Activated CD4-positive, alpha-beta T cell treated with anti-CD3 and anti-CD28 coated beads for 36 hours (primary cell): ENCODE results near the gene WDR35. TPM values are rescaled to one million over a fixed set of nuclear protein-coding genes. Genes with fewer than 3 reads are reported as not detected.
A peak's percentile ranks its signal among the peaks of the same experiment; 100 is the strongest.

Source experiments
- ATAC-seq: fragments of 200-7000 bp; cut with Tn5 transposase; one replicate; pipeline ENCODE4 v1.10.0; 2021; ENCODE audit warnings: mild to moderate bottlenecking, moderate library complexity
- CTCF ChIA-PET: fragments of 350-600 bp; sonication (Branson Sonifier 250); formaldehyde crosslinking; loops from one replicate; lab custom pipeline; 2021; ENCODE audit warnings: antibody characterized with exemption; lab: Charles Lee
- POLR2A ChIA-PET: fragments of 350-600 bp; sonication (Branson Sonifier 250); formaldehyde crosslinking; loops from one replicate; lab custom pipeline; 2021; ENCODE audit warnings: antibody characterized with exemption, inconsistent platforms; lab: Charles Lee
- DNase-seq: peaks from one replicate; pipeline ENCODE4 v3.0.0-alpha.2; 2020
- H3K27ac Mint-ChIP-seq: one replicate; pipeline ENCODE4 v1.8.0; 2021; ENCODE audit warnings: mixed read lengths
- H3K27me3 Mint-ChIP-seq: one replicate; pipeline ENCODE4 v1.8.0; 2021; ENCODE audit warnings: mixed read lengths
- H3K36me3 Mint-ChIP-seq: one replicate; pipeline ENCODE4 v1.8.0; 2021; ENCODE audit warnings: low read depth, mixed read lengths
- H3K4me1 Mint-ChIP-seq: one replicate; pipeline ENCODE4 v1.8.0; 2021; ENCODE audit warnings: mixed read lengths
- H3K4me3 Mint-ChIP-seq: one replicate; pipeline ENCODE4 v1.8.0; 2021; ENCODE audit warnings: mild to moderate bottlenecking, moderate library complexity, mixed read lengths
- H3K9me3 Mint-ChIP-seq: one replicate; pipeline ENCODE4 v1.8.0; 2021; ENCODE audit warnings: low read depth, mixed read lengths
- intact Hi-C, 2 experiments: fragments of 100-400 bp; cut with DNase I in 1 of 2; cut with micrococcal nuclease in 1 of 2; formaldehyde crosslinking; loops; one replicate each; pipeline versions ENCODE4 v1.14.2 to v1.15.1; 2022 to 2024; cut with DNase I, micrococcal nuclease
- total RNA-seq, 2 experiments: library from RNA; stranded (reverse); gene quantifications; one replicate each; pipeline ENCODE4 v1.2.3, GENCODE V29; 2021

The WDR35 gene
- 1 to 10 TPM; 6.2 to 7.4 TPM for total RNA-seq

DNA sequence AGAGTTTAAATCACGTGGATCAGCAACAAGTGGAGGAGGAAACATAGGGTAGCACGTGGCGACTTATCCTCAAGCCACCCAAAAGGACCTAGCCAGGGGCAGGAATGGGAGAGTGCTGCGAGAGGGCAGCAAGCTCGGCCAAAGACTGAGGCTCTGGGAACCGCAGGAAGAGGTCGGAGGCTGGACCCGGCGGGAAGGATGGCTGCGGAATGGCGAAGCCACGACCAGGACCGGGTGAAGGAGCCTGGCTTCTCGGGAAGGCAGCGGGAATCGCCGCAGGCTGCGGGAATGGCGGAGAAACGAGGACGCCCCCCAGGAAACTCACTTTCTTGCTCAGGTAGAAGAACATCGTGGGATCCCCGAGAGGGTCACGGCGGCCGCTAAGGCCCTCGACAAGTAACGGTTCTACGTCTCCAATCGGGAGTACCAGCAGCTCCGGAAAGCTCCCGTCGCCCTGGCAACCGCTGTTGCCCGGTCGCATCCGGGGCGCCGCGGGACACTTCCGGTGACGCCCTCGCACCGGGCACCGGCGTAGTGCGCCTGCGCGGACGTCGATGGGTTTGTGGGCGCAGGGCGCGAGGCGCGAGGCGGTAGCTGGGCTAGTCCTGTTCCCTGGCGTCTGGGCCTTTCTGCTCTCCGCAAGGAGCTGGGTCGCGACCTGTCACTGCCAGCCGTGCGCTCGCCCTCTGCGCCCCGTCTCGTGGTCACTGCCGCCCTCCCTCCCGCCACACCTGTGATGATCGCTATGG, at the start of gene WDR35:
WDR35 (minus strand) TSS at position 439 of the 749 bp plus-strand sequence; CDS start at position 349, 90 bp downstream.
- DNase-seq (peak; percentile 95), ATAC-seq (peak; percentile 97)
- no peaks in the 10 kb centered on the region for H3K9me3 Mint-ChIP-seq
- peaks cover 28% of the 10 kb centered on the region for H3K4me1 Mint-ChIP-seq
- peaks cover 12% of the 10 kb centered on the region for H3K27me3 Mint-ChIP-seq
- ChIA-PET POLR2A (no interaction called here), CTCF (interaction anchor here (0.7 to 2.2 kb wide), 3 partner anchors 25 to 98 kb away, joined by 3 to 14 read pairs (median 6); no protein-coding TSS in a partner anchor)
- intact Hi-C loops: loop anchor here (1.0 to 10.0 kb wide), 8 partner anchors 61 to 1435 kb away; partner anchors contain the start of genes HS1BP3 (in 1 of the 2), LAPTM4A (in 1 of the 2), PUM2 (in 1 of the 2) and TTC32 (in 1 of the 2)
- H3K4me3 Mint-ChIP-seq: peak within 1 kb of the TSS; percentile 90
- peak within 1 kb of the TSS; percentile 75 for H3K27ac Mint-ChIP-seq
- peaks cover 13% of the 10 kb centered on the region for H3K36me3 Mint-ChIP-seq

DNA sequence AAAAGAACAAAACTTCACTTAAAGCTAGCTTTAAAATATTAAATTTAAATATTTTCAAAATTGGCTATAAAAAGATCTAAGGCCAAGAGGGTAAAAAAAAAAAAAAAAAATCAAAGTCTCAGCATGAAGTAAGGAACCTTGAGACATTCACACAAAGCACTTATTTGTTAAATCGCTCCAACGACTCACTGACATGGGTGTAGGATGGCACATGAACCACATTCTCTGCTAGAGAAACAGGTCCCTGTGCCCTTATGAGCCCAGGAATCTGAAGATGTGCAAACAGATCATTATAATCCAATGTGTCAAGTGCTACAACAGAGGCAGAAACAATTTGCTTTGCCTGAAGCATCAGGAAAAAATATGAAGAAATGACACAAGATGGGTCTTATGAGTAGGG, 47.8 kb upstream of the WDR35 start:
- ATAC-seq (no peak), DNase-seq (no peak)
- peaks cover 50% of the 10 kb centered on the region for H3K36me3 Mint-ChIP-seq
- H3K27me3 Mint-ChIP-seq: no peaks in the 10 kb centered on the region
- ChIA-PET POLR2A (no interaction called here), CTCF (interaction anchor here (0.6 to 1.2 kb wide), 4 partner anchors 22 to 401 kb away, joined by 3 to 6 read pairs (median 4); no protein-coding TSS in a partner anchor)
- no peak overlapping the region for H3K4me3 Mint-ChIP-seq
- no peak overlapping the region for H3K27ac Mint-ChIP-seq
- no peaks in the 10 kb centered on the region for H3K9me3 Mint-ChIP-seq
- H3K4me1 Mint-ChIP-seq: peaks cover 4% of the 10 kb centered on the region
- intact Hi-C loops: no loop called here

GRCh38 chr2:20035955-20036666, 46.2 kb upstream of the WDR35 start:
- DNase-seq (no peak), ATAC-seq (no peak)
- Mint-ChIP-seq H3K27me3 (no peaks in the 10 kb centered on the region), H3K36me3 (peaks cover 64% of the 10 kb centered on the region), H3K27ac (no peak overlapping the region), H3K4me1 (peaks cover 1% of the 10 kb centered on the region), H3K4me3 (no peak overlapping the region), H3K9me3 (no peaks in the 10 kb centered on the region)
- intact Hi-C loops: no loop called here
- ChIA-PET POLR2A (no interaction called here), CTCF (interaction anchor here (1.2 to 4.4 kb wide), 2 partner anchors 21 to 25 kb away, joined by 3 to 31 read pairs; no protein-coding TSS in a partner anchor)

DNA sequence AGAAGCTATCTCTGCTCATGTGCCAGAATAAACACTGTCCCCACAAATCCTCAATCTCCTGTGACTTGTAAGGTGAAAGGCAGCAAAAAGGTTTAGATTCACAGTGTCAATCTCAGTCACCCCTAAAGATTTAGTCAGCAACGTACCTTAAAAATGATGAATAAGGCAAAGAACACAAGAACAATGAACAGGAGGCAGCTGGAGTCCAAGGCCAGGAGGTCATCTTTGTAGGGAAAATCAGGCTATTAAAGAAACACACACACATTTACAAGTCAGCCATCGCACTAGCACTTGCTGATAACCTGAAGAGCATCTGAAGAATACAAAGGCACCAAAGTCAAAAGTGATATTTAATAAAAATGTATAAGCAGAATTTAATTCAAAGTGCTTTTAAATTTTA, 44.9 kb upstream of the WDR35 start:
- DNase-seq (no peak), ATAC-seq (no peak)
- H3K9me3 Mint-ChIP-seq: peaks cover 3% of the 10 kb centered on the region
- peaks cover 64% of the 10 kb centered on the region for H3K36me3 Mint-ChIP-seq
- H3K27ac Mint-ChIP-seq: no peak overlapping the region
- intact Hi-C loops: no loop called here
- CTCF ChIA-PET: interaction anchor here (0.6 to 4.4 kb wide), 3 partner anchors 9 to 928 kb away, joined by 3 to 31 read pairs (median 4); no protein-coding TSS in a partner anchor
- no peak overlapping the region for H3K4me3 Mint-ChIP-seq
- no peaks in the 10 kb centered on the region for H3K4me1 Mint-ChIP-seq
- no peaks in the 10 kb centered on the region for H3K27me3 Mint-ChIP-seq
- POLR2A ChIA-PET: no interaction called here

DNA sequence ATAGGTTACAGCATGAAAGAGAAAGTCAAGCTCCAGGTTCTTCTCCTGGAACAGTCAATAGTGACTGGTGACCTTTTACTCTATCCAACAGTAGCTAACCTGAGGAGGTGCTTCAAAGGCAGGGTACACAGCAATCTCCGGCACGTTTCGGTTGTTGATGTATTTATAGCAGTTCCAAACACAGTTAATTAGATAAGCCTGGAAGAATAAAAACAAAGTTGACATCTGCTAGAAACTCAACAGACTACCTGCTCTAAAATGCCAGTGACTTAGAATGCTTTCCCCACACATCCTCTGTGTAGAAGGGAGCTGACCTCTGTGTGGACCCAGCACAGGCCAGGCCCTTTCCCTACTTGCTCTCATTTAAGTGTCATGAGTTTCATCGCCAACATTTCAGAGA, 44.3 kb upstream of the WDR35 start:
- ATAC-seq (no peak), DNase-seq (no peak)
- Mint-ChIP-seq H3K27ac (no peak overlapping the region), H3K27me3 (no peaks in the 10 kb centered on the region), H3K4me1 (no peaks in the 10 kb centered on the region), H3K36me3 (peaks cover 69% of the 10 kb centered on the region), H3K4me3 (no peak overlapping the region), H3K9me3 (peaks cover 5% of the 10 kb centered on the region)
- intact Hi-C loops: no loop called here
- ChIA-PET POLR2A (no interaction called here), CTCF (interaction anchor here (1.3 to 4.4 kb wide), 3 partner anchors 10 to 44 kb away, joined by 4 to 31 read pairs (median 4); no protein-coding TSS in a partner anchor)

DNA sequence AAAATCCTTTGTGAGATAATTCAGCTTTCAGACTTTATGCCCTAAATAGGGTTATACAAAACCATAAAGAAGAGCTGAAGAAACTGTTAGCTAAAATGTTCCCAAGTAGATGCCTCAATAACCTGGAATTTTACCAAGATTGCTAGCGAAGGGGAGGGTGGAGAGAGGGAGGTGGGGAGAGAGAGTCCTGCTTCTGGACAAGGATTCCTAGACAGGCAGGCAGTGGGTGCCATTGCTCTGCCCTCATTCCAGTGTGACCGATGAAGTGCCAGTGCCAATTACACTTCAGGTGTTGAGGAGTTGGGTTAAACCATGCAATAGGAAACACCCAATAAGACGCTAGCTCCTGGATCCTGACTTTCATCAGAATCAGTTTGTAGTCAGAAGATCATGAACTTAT, 43.4 kb upstream of the WDR35 start:
- H3K36me3 Mint-ChIP-seq: peaks cover 78% of the 10 kb centered on the region
- intact Hi-C loops: no loop called here
- ChIA-PET POLR2A (no interaction called here), CTCF (interaction anchor here (0.8 to 4.4 kb wide), 4 partner anchors 11 to 45 kb away, joined by 3 to 31 read pairs (median 4); no protein-coding TSS in a partner anchor)
- H3K27me3 Mint-ChIP-seq: no peaks in the 10 kb centered on the region
- peaks cover 5% of the 10 kb centered on the region for H3K9me3 Mint-ChIP-seq
- H3K4me1 Mint-ChIP-seq: no peaks in the 10 kb centered on the region
- no peak for ATAC-seq
- no peak overlapping the region for H3K27ac Mint-ChIP-seq
- no peak overlapping the region for H3K4me3 Mint-ChIP-seq
- no peak for DNase-seq

DNA sequence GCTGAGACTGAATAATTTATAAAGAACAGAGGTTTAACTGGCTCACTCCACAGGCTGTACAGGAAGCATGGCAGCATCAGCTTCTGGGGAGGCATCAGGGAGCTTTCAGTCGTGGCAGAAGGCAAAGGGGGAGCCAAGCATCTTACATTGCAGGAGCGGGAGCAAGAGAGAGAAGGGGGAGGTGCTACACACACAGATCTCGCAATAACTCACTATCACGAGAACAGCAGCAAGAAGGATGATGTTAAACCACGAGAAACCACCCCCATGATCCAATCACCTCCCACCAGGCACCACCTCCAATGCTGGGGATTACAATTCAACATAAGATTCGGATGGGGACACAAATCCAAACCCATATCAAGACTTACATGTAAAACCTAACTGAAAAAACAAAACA, 40.3 kb upstream of the WDR35 start:
- H3K4me3 Mint-ChIP-seq: no peak overlapping the region
- no peak for DNase-seq
- H3K27me3 Mint-ChIP-seq: no peaks in the 10 kb centered on the region
- ChIA-PET POLR2A (no interaction called here), CTCF (interaction anchor here (0.6 to 2.1 kb wide), 2 partner anchors 15 to 60 kb away, joined by 3 to 8 read pairs; no protein-coding TSS in a partner anchor)
- H3K4me1 Mint-ChIP-seq: no peaks in the 10 kb centered on the region
- peaks cover 61% of the 10 kb centered on the region for H3K36me3 Mint-ChIP-seq
- H3K27ac Mint-ChIP-seq: no peak overlapping the region
- no peak for ATAC-seq
- intact Hi-C loops: no loop called here
- peaks cover 5% of the 10 kb centered on the region for H3K9me3 Mint-ChIP-seq

DNA sequence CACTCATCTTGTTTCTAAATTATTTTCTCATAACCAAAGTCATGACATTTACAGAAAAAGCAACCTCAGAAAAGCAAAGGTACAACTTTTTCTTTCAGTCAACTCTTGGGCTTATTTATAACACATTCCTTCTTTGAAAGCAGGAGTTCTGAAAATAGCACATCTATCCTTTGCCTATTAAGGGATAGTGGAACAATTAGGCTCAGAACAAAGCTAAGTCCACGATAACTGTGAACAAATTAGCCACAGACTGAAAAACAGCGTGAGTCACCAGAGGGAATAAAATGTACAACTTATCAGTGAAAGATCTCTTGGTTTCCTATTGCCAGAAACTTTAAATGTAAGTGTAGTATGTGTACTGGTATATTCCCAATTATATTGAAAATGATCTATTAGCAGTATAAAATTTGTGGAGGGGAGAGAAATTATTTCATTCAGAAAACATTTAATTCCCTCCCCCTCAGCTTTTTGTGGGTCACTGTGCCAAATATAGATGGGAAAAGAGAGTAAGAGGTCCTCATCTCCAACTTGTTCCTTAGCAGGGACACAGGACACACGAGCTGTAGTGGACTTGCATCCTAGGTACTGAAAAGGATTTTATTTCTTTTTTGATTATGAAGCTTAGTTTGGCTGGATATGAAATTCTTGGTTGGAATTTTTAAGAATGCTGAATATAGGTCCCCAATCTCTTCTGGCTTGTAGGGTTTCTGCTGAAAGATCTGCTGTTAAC, 38.0 kb upstream of the WDR35 start:
- H3K36me3 Mint-ChIP-seq: peaks cover 47% of the 10 kb centered on the region
- H3K27ac Mint-ChIP-seq: no peak overlapping the region
- H3K27me3 Mint-ChIP-seq: no peaks in the 10 kb centered on the region
- POLR2A ChIA-PET: no interaction called here
- ATAC-seq (no peak), DNase-seq (no peak)
- H3K9me3 Mint-ChIP-seq: peaks cover 5% of the 10 kb centered on the region
- CTCF ChIA-PET: interaction anchor here (0.6 kb wide), 1 partner anchor 395 kb away, joined by 3 read pairs; no protein-coding TSS in a partner anchor
- H3K4me3 Mint-ChIP-seq: no peak overlapping the region
- no peaks in the 10 kb centered on the region for H3K4me1 Mint-ChIP-seq
- intact Hi-C loops: no loop called here

GRCh38 chr2:20027260-20027677, 37.4 kb upstream of the WDR35 start:
- DNase-seq (no peak), ATAC-seq (no peak)
- H3K27me3 Mint-ChIP-seq: no peaks in the 10 kb centered on the region
- no peak overlapping the region for H3K4me3 Mint-ChIP-seq
- ChIA-PET CTCF (no interaction called here), POLR2A (no interaction called here)
- intact Hi-C loops: no loop called here
- peaks cover 44% of the 10 kb centered on the region for H3K36me3 Mint-ChIP-seq
- peaks cover 10% of the 10 kb centered on the region for H3K9me3 Mint-ChIP-seq
- H3K27ac Mint-ChIP-seq: no peak overlapping the region
- no peaks in the 10 kb centered on the region for H3K4me1 Mint-ChIP-seq

- no peaks in the 10 kb centered on the region for H3K4me1 Mint-ChIP-seq
- CTCF ChIA-PET: no interaction called here
- no peaks in the 10 kb centered on the region for H3K27me3 Mint-ChIP-seq
- no peak overlapping the region for H3K27ac Mint-ChIP-seq
- POLR2A ChIA-PET: no interaction called here
- H3K36me3 Mint-ChIP-seq: peaks cover 32% of the 10 kb centered on the region
- no peak overlapping the region for H3K4me3 Mint-ChIP-seq
- intact Hi-C loops: no loop called here
- peaks cover 23% of the 10 kb centered on the region for H3K9me3 Mint-ChIP-seq
- ATAC-seq (no peak), DNase-seq (no peak)
Measured at GRCh38 chr2:20025065-20025786, 35.3 kb upstream of the WDR35 start.
